Natural killer cell (primary cell): ENCODE results near the gene SLC5A1. TPM values are rescaled to one million over a fixed set of nuclear protein-coding genes. Genes with fewer than 3 reads are reported as not detected.

Experiments used
- ATAC-seq, 3 donors: fragments of 150-1000 bp in 2 of 3; fragments of 200-7000 bp in 1 of 3; cut with Tn5 transposase; 1 replicate in 1 of 3; 2 replicates in 2 of 3; pipeline ENCODE4 v1.10.0; 2021; ENCODE audit warnings: mild to moderate bottlenecking in 2 of 3, moderate library complexity in 2 of 3
- DNase-seq, 2 donors: peaks; one replicate each; pipeline versions ENCODE4 v3.0.0 to v3.0.0-alpha.2; 2013 to 2021; ENCODE audit warnings: mixed read lengths in 1 of 2
- H3K27ac ChIP-seq: one replicate; pipeline ENCODE4 v1.5.1; 2013; ENCODE audit warnings: mild to moderate bottlenecking, low read length
- H3K27me3 ChIP-seq: one replicate; pipeline ENCODE4 v1.6.1; 2013; ENCODE audit warnings: low read length; ENCODE audit not compliant: control insufficient read depth, insufficient read depth
- H3K36me3 ChIP-seq: one replicate; pipeline ENCODE4 v1.6.1; 2013; ENCODE audit warnings: low read length; ENCODE audit not compliant: control insufficient read depth, insufficient read depth
- H3K4me1 ChIP-seq: one replicate; pipeline ENCODE4 v1.6.1; 2013; ENCODE audit warnings: low read length; ENCODE audit not compliant: control insufficient read depth, insufficient read depth
- H3K4me3 ChIP-seq: one replicate; pipeline ENCODE4 v1.5.1; 2013; ENCODE audit warnings: low read length
- H3K9me3 ChIP-seq: one replicate; pipeline ENCODE4 v1.6.1; 2013; ENCODE audit warnings: low read length; ENCODE audit not compliant: control insufficient read depth, insufficient read depth
- H3K27ac Mint-ChIP-seq, 2 donors: one replicate each; pipeline ENCODE4 v1.8.0; 2022; ENCODE audit warnings: mild to moderate bottlenecking in 2 of 2, mixed read lengths in 2 of 2, moderate library complexity in 1 of 2
- H3K27me3 Mint-ChIP-seq, 2 donors: one replicate each; pipeline ENCODE4 v1.8.0; 2022; ENCODE audit warnings: low read depth in 2 of 2, mixed read lengths in 2 of 2
- H3K36me3 Mint-ChIP-seq: one replicate; pipeline ENCODE4 v1.8.0; 2022; ENCODE audit warnings: mixed read lengths
- H3K4me1 Mint-ChIP-seq, 2 donors: one replicate each; pipeline ENCODE4 v1.8.0; 2022; ENCODE audit warnings: mixed read lengths in 2 of 2
- H3K4me3 Mint-ChIP-seq: one replicate; pipeline ENCODE4 v1.8.0; 2022; ENCODE audit warnings: mild to moderate bottlenecking, moderate library complexity, mixed read lengths
- H3K9me3 Mint-ChIP-seq, 2 donors: one replicate each; pipeline ENCODE4 v1.8.0; 2022; ENCODE audit warnings: mixed read lengths in 2 of 2
- CTCF ChIP-seq: fragments of 200-600 bp; IDR thresholded peaks from one replicate; pipeline ENCODE4 v1.8.0; 2022; ENCODE audit warnings: antibody characterized with exemption
- WGBS: methylation state at CpG from one replicate; pipeline ENCODE4 v1.1.7; 2013; ENCODE audit warnings: missing lambda C conversion rate; ENCODE audit not compliant: insufficient coverage; 5-methylcytosine and 5-hydroxymethylcytosine counted together
- intact Hi-C: fragments of 100-400 bp; cut with micrococcal nuclease; formaldehyde crosslinking; loops from one replicate; pipeline ENCODE4 v1.14.2; 2022
- total RNA-seq, 4 donors: library from RNA; stranded (reverse); fragments of 120-200 nt in 1 of 4; gene quantifications; one replicate each; pipeline versions ENCODE4 v1.2.3 to v1.2.4, GENCODE V29; 2013 to 2022

The SLC5A1 gene
- total RNA-seq, 3 donors from 2014 or later (not counting 1 experiment from before 2014, with no cell fraction given) = not detected

GRCh38 chr22:32000181-32000580, 42.9 kb upstream of the SLC5A1 start:
- H3K27ac Mint-ChIP-seq = no peak overlapping the region
- Histone ChIP-seq H3K9me3 (no peaks in the 10 kb centered on the region), H3K4me3 (no peak overlapping the region), H3K27me3 (peaks cover 5% of the 10 kb centered on the region), H3K36me3 (no peaks in the 10 kb centered on the region), H3K27ac (no peak overlapping the region), H3K4me1 (no peaks in the 10 kb centered on the region)
- no peaks in the 10 kb centered on the region for H3K9me3 Mint-ChIP-seq
- H3K4me1 Mint-ChIP-seq = no peaks in the 10 kb centered on the region
- no peak for ATAC-seq
- peaks cover 9 to 16% of the 10 kb centered on the region in 2 donors for H3K27me3 Mint-ChIP-seq
- intact Hi-C loops = no loop called here
- 55% methylated on average over 1 of the region's 1 CpG for WGBS
- DNase-seq = no peak
- H3K4me3 Mint-ChIP-seq = no peak overlapping the region
- no peaks in the 10 kb centered on the region for H3K36me3 Mint-ChIP-seq
- no peak for TF ChIP-seq CTCF

- WGBS = 85% methylated on average over 1 of the region's 1 CpG
- TF ChIP-seq CTCF = no peak
- DNase-seq = no peak
- peaks cover 8% of the 10 kb centered on the region in 2 donors for H3K27me3 Mint-ChIP-seq
- no peaks in the 10 kb centered on the region for H3K4me1 Mint-ChIP-seq
- ATAC-seq = no peak
- no peak overlapping the region for H3K27ac Mint-ChIP-seq
- no peaks in the 10 kb centered on the region for H3K36me3 Mint-ChIP-seq
- H3K9me3 ChIP-seq = no peaks in the 10 kb centered on the region
- H3K27ac ChIP-seq = no peak overlapping the region
- H3K4me1 ChIP-seq = no peaks in the 10 kb centered on the region
- intact Hi-C loops = no loop called here
- no peaks in the 10 kb centered on the region for H3K36me3 ChIP-seq
- H3K9me3 Mint-ChIP-seq = no peaks in the 10 kb centered on the region
- no peak overlapping the region for H3K4me3 Mint-ChIP-seq
- no peak overlapping the region for H3K4me3 ChIP-seq
- no peaks in the 10 kb centered on the region for H3K27me3 ChIP-seq
Observed at GRCh38 chr22:32005453-32005852, 37.6 kb upstream of the SLC5A1 start.

GRCh38 chr22:32013200-32013599, 29.9 kb upstream of the SLC5A1 start:
- Histone ChIP-seq H3K9me3 (peaks cover 6% of the 10 kb centered on the region), H3K4me1 (no peaks in the 10 kb centered on the region), H3K27ac (no peak overlapping the region), H3K36me3 (no peaks in the 10 kb centered on the region), H3K27me3 (no peaks in the 10 kb centered on the region), H3K4me3 (no peak overlapping the region)
- Mint-ChIP-seq H3K27ac (no peak overlapping the region), H3K9me3 (peaks cover 8 to 9% of the 10 kb centered on the region in 2 donors), H3K4me3 (no peak overlapping the region), H3K4me1 (no peaks in the 10 kb centered on the region), H3K27me3 (peaks cover 6 to 12% of the 10 kb centered on the region in 2 donors), H3K36me3 (peaks cover 9% of the 10 kb centered on the region)
- ATAC-seq (no peak), DNase-seq (no peak)
- no CpG with 5 or more reads among the region's 1 CpG for WGBS
- no peak for TF ChIP-seq CTCF
- intact Hi-C loops = no loop called here

GRCh38 chr22:32016081-32016480, 27.0 kb upstream of the SLC5A1 start:
- WGBS = 76% methylated on average over 5 of the region's 5 CpGs
- Mint-ChIP-seq H3K9me3 (peaks cover 9 to 10% of the 10 kb centered on the region in 2 donors), H3K27me3 (peaks cover 6 to 29% of the 10 kb centered on the region in 2 donors), H3K27ac (no peak overlapping the region), H3K4me3 (no peak overlapping the region), H3K36me3 (peaks cover 9% of the 10 kb centered on the region), H3K4me1 (no peaks in the 10 kb centered on the region)
- TF ChIP-seq CTCF = no peak
- Histone ChIP-seq H3K9me3 (peaks cover 6% of the 10 kb centered on the region), H3K4me3 (no peak overlapping the region), H3K27me3 (no peaks in the 10 kb centered on the region), H3K27ac (no peak overlapping the region), H3K36me3 (no peaks in the 10 kb centered on the region), H3K4me1 (no peaks in the 10 kb centered on the region)
- DNase-seq (no peak), ATAC-seq (no peak)
- intact Hi-C loops = no loop called here
